Measurements from ENCODE around the gene TPR. TPM values are rescaled to one million over a fixed set of nuclear protein-coding genes. Genes with fewer than 3 reads are reported as not detected.
A peak's percentile ranks its signal among the peaks of the same experiment; 100 is the strongest.
"Not testable (repeated sequence)": the region's sequence is repeated elsewhere in the genome, so short reads cannot be mapped to it uniquely, and the experiment has no call there.

TPR gene
- polyA plus RNA-seq, 1 donor (not counting 4 experiments of a cell fraction or from before 2014, with no cell fraction given) = 46.8 TPM

DNA sequence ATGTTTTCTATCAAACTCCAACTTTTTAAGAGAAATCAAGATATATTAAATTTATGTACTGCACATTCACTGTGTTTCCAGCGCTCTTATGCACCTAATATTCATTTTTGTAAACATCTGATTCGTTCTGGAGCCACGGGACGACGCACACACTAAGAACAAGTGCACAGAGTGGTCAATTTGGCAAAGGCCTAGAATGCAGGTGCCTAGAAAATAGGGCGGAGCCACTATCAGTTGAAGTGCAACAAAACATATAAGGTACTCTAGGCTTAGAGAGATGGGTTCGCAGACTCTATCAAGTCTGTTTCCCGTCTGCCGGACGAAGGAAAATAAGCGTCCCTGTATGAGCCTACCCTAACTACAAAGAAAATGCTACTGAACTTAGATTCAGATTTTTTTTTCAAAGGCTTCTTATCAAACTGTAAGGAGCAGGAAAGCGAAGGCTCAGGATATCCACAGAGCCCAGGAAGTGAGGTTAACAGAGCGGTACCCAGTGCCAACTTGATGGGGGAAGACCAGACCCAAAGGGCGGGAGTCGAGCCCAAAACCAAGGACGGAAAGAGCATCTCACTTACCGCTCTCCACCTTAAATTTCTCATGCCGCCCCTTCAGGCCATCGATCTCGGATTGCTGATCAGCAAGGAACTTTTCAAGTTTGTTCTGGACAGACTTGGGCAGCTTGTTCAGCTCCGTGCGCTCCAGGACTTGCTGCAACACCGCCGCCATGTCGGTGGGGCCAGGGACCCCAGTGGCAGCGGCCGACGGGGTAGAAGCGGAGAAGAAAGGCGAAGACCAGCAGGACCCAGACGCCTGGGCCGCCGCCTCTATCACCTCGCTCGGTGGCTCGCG, 526 bp downstream of the TPR start:
- Histone ChIP-seq H3K9me3 (ENCODE audit: control insufficient read depth, low read depth, low read length) (no peaks in the 10 kb centered on the region), H3K79me2 (ENCODE audit: control insufficient read depth, insufficient read depth, low read length) (peaks cover 72% of the 10 kb centered on the region), H3K4me3 (ENCODE audit: control insufficient read depth in 2 of 3, extremely low read depth in 1 of 3, insufficient read depth in 2 of 3, low read depth in 1 of 3, low read length in 3 of 3) (peak overlapping the region; percentile 67 to 98 (median 91)), H3K4me2 (ENCODE audit: control insufficient read depth, extremely low read depth, insufficient read depth, low read depth, low read length) (peak overlapping the region; percentile 83), H3K36me3 (ENCODE audit: control insufficient read depth in 2 of 2, extremely low read depth in 1 of 2, insufficient read depth in 2 of 2, low read length in 2 of 2) (peaks cover 4 to 15% of the 10 kb centered on the region in 2 experiments), H4K20me1 (ENCODE audit: control insufficient read depth, extremely low read depth, insufficient read depth, low read length) (no peaks in the 10 kb centered on the region), H3K9me1 (ENCODE audit: control insufficient read depth, extremely low read depth, insufficient read depth, low read length) (no peaks in the 10 kb centered on the region), H3K4me1 (ENCODE audit: control insufficient read depth, extremely low read depth, insufficient read depth, low read length) (peaks cover 3% of the 10 kb centered on the region), H3K27ac (ENCODE audit: control insufficient read depth, insufficient read depth, low read length) (peak overlapping the region; percentile 98), H3K27me3 (ENCODE audit: control insufficient read depth, extremely low read depth, insufficient read depth, low read length) (no peaks in the 10 kb centered on the region), H2AFZ (ENCODE audit: control insufficient read depth, low read length) (peak overlapping the region; percentile 84), H3K9ac (ENCODE audit: control insufficient read depth, extremely low read depth, insufficient read depth, low read length) (peak overlapping the region; percentile 96)
- dilution Hi-C loops (cut with MboI; ENCODE audit: extremely low pct_ligation_motif_present, low sequenced_read_pairs) = no loop called here
- TF ChIP-seq EZH2 (IDR thresholded peaks at IDR 0.05; ENCODE audit: low read length) = no peak
- TF ChIP-seq, protein P1, sequence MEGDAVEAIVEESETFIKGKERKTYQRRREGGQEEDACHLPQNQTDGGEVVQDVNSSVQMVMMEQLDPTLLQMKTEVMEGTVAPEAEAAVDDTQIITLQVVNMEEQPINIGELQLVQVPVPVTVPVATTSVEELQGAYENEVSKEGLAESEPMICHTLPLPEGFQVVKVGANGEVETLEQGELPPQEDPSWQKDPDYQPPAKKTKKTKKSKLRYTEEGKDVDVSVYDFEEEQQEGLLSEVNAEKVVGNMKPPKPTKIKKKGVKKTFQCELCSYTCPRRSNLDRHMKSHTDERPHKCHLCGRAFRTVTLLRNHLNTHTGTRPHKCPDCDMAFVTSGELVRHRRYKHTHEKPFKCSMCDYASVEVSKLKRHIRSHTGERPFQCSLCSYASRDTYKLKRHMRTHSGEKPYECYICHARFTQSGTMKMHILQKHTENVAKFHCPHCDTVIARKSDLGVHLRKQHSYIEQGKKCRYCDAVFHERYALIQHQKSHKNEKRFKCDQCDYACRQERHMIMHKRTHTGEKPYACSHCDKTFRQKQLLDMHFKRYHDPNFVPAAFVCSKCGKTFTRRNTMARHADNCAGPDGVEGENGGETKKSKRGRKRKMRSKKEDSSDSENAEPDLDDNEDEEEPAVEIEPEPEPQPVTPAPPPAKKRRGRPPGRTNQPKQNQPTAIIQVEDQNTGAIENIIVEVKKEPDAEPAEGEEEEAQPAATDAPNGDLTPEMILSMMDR (optimal IDR thresholded peaks at IDR 0.05 in 1 of 3, IDR thresholded peaks at IDR 0.05 in 1 of 3, conservative IDR thresholded peaks at IDR 0.05 in 1 of 3; ENCODE audit: extremely low read depth in 1 of 3, insufficient read depth in 2 of 3, low read length in 3 of 3) = no peak
- FAIRE-seq (peak; percentile 67), DNase-seq (ENCODE audit: low read depth, low spot score) (no peak)

DNA sequence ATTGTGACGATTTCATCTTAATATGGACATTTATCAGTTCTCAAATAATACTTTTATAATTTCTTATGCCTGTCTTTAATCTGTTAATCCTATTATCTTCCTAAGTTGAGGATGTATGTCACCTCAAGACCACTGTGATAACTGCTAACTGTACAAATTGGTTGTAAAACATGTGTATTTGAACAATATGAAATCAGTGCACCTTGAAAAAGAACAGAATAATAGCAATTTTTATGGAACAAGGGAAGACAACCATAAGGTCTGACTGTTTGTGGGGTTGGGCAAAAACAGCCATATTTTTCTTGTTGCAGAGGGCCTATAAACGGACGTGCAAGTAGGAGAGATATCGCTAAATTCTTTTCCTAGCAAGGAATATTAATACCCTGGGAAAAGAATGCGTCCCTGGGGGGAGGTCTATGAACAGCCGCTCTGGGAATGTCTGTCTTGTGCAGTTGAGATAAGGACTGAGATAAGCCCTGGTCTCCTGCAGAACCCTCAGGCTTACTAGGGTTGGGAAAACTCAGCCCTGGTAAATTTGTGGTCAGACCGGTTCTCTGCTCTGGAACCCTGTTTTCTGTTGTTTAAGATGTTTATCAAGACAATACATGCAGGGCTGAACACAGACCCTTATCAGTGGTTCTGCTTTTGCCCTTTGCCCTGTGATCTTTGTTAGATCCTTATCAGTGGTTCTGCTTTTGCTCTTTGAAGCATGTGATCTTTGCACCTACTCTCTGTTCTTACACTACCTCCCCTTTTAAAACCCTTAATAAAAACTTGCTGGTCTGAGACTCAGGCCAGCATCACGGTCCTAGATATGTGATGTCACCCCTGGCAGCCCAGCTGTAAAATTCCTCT, 27.0 kb downstream of the TPR start:
- H3K79me2 ChIP-seq (ENCODE audit: control insufficient read depth, insufficient read depth, low read length); H3K4me1 ChIP-seq (ENCODE audit: control insufficient read depth, extremely low read depth, insufficient read depth, low read length); H3K27ac ChIP-seq (ENCODE audit: control insufficient read depth, insufficient read depth, low read length); H4K20me1 ChIP-seq (ENCODE audit: control insufficient read depth, extremely low read depth, insufficient read depth, low read length); FAIRE-seq; H3K9ac ChIP-seq (ENCODE audit: control insufficient read depth, extremely low read depth, insufficient read depth, low read length); H2AFZ ChIP-seq (ENCODE audit: control insufficient read depth, low read length); H3K4me3 ChIP-seq (ENCODE audit: control insufficient read depth in 2 of 3, extremely low read depth in 1 of 3, insufficient read depth in 2 of 3, low read depth in 1 of 3, low read length in 3 of 3); H3K9me1 ChIP-seq (ENCODE audit: control insufficient read depth, extremely low read depth, insufficient read depth, low read length); H3K9me3 ChIP-seq (ENCODE audit: control insufficient read depth, low read depth, low read length); H3K27me3 ChIP-seq (ENCODE audit: control insufficient read depth, extremely low read depth, insufficient read depth, low read length); H3K4me2 ChIP-seq (ENCODE audit: control insufficient read depth, extremely low read depth, insufficient read depth, low read depth, low read length); dilution Hi-C loops (cut with MboI; ENCODE audit: extremely low pct_ligation_motif_present, low sequenced_read_pairs); DNase-seq (ENCODE audit: low read depth, low spot score): not testable (repeated sequence)
- H3K36me3 ChIP-seq (ENCODE audit: control insufficient read depth in 2 of 2, extremely low read depth in 1 of 2, insufficient read depth in 2 of 2, low read length in 2 of 2) = peaks cover 11 to 37% of the 10 kb centered on the region in 2 experiments

All from keratinocyte (primary cell).